HFF-Myc (cell line): Measurements from ENCODE around the gene FSIP1.

Experiments used
- DNase-seq: peaks from one replicate; pipeline ENCODE4 v3.0.0-alpha.2; 2011; ENCODE audit warnings: low read depth; ENCODE audit errors: extremely low read depth
- H3K4me3 ChIP-seq: replicated peaks from 2 replicates; pipeline ENCODE4 v1.5.1; 2011; ENCODE audit warnings: low read depth, mild to moderate bottlenecking, control low read depth, low read length
- TF ChIP-seq, protein P1 (sequence below): IDR thresholded peaks from 2 replicates; pipeline ENCODE4 v1.5.1; 2012; ENCODE audit warnings: mild to moderate bottlenecking, low read depth, low read length, control low read depth; ENCODE audit errors: missing control alignments

Gene FSIP1

DNA sequence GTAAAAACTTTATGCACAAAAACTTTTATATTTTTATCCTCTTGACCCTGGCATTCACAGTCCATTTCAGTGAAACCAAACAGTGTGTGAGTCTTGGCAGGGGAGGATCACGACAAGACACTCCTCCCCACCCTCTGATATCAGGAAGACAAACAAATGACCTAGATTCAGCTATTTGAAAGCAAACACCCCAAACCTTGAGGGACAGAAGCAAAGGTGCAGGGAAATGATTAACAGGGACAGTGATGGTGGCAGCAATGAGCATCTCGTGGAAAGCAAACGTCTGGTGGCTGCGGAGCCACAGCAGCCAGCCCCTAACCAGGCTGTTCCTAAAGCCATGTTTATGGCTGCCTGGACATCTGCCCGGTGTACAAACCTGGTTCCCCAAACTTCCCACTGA is 52.1 kb downstream of the FSIP1 start:
- TF ChIP-seq, protein P1, sequence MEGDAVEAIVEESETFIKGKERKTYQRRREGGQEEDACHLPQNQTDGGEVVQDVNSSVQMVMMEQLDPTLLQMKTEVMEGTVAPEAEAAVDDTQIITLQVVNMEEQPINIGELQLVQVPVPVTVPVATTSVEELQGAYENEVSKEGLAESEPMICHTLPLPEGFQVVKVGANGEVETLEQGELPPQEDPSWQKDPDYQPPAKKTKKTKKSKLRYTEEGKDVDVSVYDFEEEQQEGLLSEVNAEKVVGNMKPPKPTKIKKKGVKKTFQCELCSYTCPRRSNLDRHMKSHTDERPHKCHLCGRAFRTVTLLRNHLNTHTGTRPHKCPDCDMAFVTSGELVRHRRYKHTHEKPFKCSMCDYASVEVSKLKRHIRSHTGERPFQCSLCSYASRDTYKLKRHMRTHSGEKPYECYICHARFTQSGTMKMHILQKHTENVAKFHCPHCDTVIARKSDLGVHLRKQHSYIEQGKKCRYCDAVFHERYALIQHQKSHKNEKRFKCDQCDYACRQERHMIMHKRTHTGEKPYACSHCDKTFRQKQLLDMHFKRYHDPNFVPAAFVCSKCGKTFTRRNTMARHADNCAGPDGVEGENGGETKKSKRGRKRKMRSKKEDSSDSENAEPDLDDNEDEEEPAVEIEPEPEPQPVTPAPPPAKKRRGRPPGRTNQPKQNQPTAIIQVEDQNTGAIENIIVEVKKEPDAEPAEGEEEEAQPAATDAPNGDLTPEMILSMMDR, result no peak
- DNase-seq, result no peak
- no peak overlapping the region for H3K4me3 ChIP-seq

- TF ChIP-seq, protein P1, result no peak
- DNase-seq, result no peak
- no peak overlapping the region for H3K4me3 ChIP-seq
These were observed 53.1 kb downstream of the FSIP1 start for GRCh38 chr15:39729500-39729899.

GRCh38 chr15:39728845-39729244 is 53.8 kb downstream of the FSIP1 start:
- TF ChIP-seq, protein P1, result no peak
- DNase-seq, result no peak
- H3K4me3 ChIP-seq, result no peak overlapping the region

- TF ChIP-seq, protein P1, result no peak
- DNase-seq, result no peak
- H3K4me3 ChIP-seq, result no peak overlapping the region
These were observed 60.7 kb downstream of the FSIP1 start for GRCh38 chr15:39721893-39722292.

- TF ChIP-seq, protein P1, result no peak
- peak; percentile 88 for DNase-seq
- no peak overlapping the region for H3K4me3 ChIP-seq
These were observed 61.7 kb downstream of the FSIP1 start for GRCh38 chr15:39720621-39721611.

DNA sequence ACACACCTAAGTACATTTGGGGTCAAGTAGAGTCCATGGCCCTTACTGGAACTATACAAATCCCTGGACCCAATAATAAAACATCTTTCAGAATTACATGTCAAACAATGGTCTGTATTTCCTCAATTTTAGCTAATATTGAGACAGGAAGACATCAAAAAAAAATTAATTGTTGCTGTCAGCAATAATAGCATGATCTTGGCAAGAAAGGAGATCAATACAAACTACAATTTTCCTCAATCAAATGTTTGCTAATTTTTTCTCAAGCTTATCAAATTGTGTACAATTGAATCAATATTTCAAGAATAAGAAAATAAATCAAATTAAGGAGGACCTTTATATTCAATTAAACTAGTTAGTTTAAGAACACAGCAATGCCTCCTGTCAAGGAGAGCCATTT is 62.6 kb downstream of the FSIP1 start:
- no peak overlapping the region for H3K4me3 ChIP-seq
- DNase-seq, result no peak
- TF ChIP-seq, protein P1, result no peak
